ENCODE results near the gene NRP1. TPM values are rescaled to one million over a fixed set of nuclear protein-coding genes. Genes with fewer than 3 reads are reported as not detected.

The NRP1 gene
- total RNA-seq, 1 donor from 2014 or later, result 100 TPM

- Mint-ChIP-seq H3K4me1 (ENCODE audit: low read depth, unreplicated experiment) (no peaks in the 10 kb centered on the region), H3K4me3 (ENCODE audit: unreplicated experiment) (no peak overlapping the region), H3K27ac (ENCODE audit: unreplicated experiment) (no peak overlapping the region), H3K27me3 (ENCODE audit: unreplicated experiment) (peaks cover 6% of the 10 kb centered on the region), H3K9me3 (ENCODE audit: unreplicated experiment) (no peaks in the 10 kb centered on the region), H3K36me3 (ENCODE audit: unreplicated experiment) (no peaks in the 10 kb centered on the region)
- TF ChIP-seq, protein P1, sequence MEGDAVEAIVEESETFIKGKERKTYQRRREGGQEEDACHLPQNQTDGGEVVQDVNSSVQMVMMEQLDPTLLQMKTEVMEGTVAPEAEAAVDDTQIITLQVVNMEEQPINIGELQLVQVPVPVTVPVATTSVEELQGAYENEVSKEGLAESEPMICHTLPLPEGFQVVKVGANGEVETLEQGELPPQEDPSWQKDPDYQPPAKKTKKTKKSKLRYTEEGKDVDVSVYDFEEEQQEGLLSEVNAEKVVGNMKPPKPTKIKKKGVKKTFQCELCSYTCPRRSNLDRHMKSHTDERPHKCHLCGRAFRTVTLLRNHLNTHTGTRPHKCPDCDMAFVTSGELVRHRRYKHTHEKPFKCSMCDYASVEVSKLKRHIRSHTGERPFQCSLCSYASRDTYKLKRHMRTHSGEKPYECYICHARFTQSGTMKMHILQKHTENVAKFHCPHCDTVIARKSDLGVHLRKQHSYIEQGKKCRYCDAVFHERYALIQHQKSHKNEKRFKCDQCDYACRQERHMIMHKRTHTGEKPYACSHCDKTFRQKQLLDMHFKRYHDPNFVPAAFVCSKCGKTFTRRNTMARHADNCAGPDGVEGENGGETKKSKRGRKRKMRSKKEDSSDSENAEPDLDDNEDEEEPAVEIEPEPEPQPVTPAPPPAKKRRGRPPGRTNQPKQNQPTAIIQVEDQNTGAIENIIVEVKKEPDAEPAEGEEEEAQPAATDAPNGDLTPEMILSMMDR (IDR thresholded peaks at IDR 0.05; ENCODE audit: partially characterized antibody, unreplicated experiment), result no peak
- DNase-seq, result no peak
Observed at GRCh38 chr10:33344676-33345075, 10.2 kb upstream of the NRP1 start.

DNA sequence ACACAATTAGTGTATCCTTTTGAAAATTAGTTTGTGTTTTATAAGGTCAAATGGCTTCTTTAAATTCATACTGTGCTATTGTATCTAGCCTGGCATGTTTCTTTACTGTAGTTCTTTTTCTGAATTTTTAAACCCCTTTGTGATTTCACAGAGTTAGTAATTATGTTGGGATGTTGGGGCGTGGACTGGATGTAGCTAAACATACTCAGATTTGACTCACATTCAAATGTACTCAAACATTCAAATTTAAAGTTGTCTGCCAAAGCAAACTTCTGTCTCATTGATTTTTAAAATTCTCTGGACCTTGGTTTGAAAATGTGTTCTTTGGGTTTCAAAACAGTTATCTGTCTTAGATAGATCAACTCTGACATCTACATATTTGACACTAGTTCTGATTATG lies 7.2 kb upstream of the NRP1 start:
- DNase-seq, result no peak
- Mint-ChIP-seq H3K27me3 (ENCODE audit: unreplicated experiment) (peaks cover 11% of the 10 kb centered on the region), H3K9me3 (ENCODE audit: unreplicated experiment) (peaks cover 6% of the 10 kb centered on the region), H3K4me1 (ENCODE audit: low read depth, unreplicated experiment) (peaks cover 2% of the 10 kb centered on the region), H3K27ac (ENCODE audit: unreplicated experiment) (no peak overlapping the region), H3K36me3 (ENCODE audit: unreplicated experiment) (no peaks in the 10 kb centered on the region), H3K4me3 (ENCODE audit: unreplicated experiment) (no peak overlapping the region)
- TF ChIP-seq, protein P1 (IDR thresholded peaks at IDR 0.05; ENCODE audit: partially characterized antibody, unreplicated experiment), result no peak

- TF ChIP-seq, protein P1 (IDR thresholded peaks at IDR 0.05; ENCODE audit: partially characterized antibody, unreplicated experiment), result peak; percentile 20
- DNase-seq, result no peak
- Mint-ChIP-seq H3K4me3 (ENCODE audit: unreplicated experiment) (peak overlapping the region; percentile 91), H3K27me3 (ENCODE audit: unreplicated experiment) (peaks cover 14% of the 10 kb centered on the region), H3K4me1 (ENCODE audit: low read depth, unreplicated experiment) (peaks cover 2% of the 10 kb centered on the region), H3K27ac (ENCODE audit: unreplicated experiment) (peak overlapping the region; percentile 84), H3K36me3 (ENCODE audit: unreplicated experiment) (no peaks in the 10 kb centered on the region), H3K9me3 (ENCODE audit: unreplicated experiment) (peaks cover 12% of the 10 kb centered on the region)
Observed at GRCh38 chr10:33337326-33337957, 3.0 kb upstream of the NRP1 start.

DNA sequence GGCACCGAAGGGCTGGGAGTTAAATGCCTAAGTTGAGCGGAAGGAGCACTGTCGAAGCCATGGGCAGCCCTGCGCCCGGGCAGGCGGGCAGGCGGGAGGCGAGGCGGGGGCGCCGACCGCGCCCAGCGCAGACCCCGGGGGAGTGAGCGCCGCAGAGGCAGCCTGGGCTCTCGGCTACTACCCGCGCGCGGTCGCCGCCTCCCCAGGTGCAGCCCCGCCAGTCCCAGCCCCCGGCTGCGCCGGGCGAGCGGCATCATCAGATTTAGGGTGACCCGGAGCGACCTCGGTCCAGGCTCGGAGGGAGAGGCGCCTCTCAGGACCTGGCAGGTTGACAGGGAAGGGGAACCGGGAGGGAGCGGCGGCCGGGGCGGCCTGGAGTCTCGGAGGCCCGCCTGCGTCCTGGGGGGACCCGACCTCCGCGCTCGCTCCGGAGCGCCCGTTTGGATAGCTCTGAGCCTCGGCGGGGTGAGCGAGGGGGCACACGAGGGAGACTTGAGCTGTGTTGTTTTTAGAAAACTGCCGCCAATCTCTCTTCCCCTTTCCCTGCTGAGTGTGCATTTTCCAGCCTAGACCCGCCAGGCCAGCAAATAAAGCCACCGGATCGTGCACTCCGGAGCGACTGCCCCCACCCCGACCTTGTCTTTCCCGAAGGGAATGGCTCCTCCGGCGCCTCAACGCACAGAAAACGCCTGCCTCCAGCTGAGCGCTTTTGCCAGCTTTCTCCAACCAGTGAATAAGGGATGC lies 2.3 kb upstream of the NRP1 start:
- DNase-seq, result peak; percentile 56
- no peaks in the 10 kb centered on the region for H3K36me3 Mint-ChIP-seq (ENCODE audit: unreplicated experiment)
- peak overlapping the region; percentile 91 for H3K4me3 Mint-ChIP-seq (ENCODE audit: unreplicated experiment)
- peak overlapping the region; percentile 84 for H3K27ac Mint-ChIP-seq (ENCODE audit: unreplicated experiment)
- H3K4me1 Mint-ChIP-seq (ENCODE audit: low read depth, unreplicated experiment), result peaks cover 2% of the 10 kb centered on the region
- TF ChIP-seq, protein P1 (IDR thresholded peaks at IDR 0.05; ENCODE audit: partially characterized antibody, unreplicated experiment), result no peak
- peaks cover 14% of the 10 kb centered on the region for H3K27me3 Mint-ChIP-seq (ENCODE audit: unreplicated experiment)
- H3K9me3 Mint-ChIP-seq (ENCODE audit: unreplicated experiment), result peaks cover 15% of the 10 kb centered on the region
